WTC11 (cell line): ENCODE data around the gene EXOC4. TPM values are rescaled to one million over a fixed set of nuclear protein-coding genes. Genes with fewer than 3 reads are reported as not detected.
"Not testable (repeated sequence)": the region's sequence is repeated elsewhere in the genome, so short reads cannot be mapped to it uniquely, and the experiment has no call there.

Experiments used
- ATAC-seq: fragments of 200-7000 bp; cut with Tn5 transposase; 2 replicates; pipeline ENCODE4 v1.10.0; 2021; ENCODE audit warnings: mild to moderate bottlenecking, moderate library complexity
- CTCF ChIA-PET: fragments of 300-600 bp; sonication (Branson Sonifier 250); formaldehyde crosslinking; loops from one replicate; lab custom pipeline; 2021; ENCODE audit warnings: antibody characterized with exemption; lab: Charles Lee
- POLR2A ChIA-PET: fragments of 350-600 bp; sonication (Branson Sonifier 250); formaldehyde crosslinking; loops from one replicate; lab custom pipeline; 2021; ENCODE audit warnings: antibody characterized with exemption; lab: Charles Lee
- DNase-seq: peaks from one replicate; pipeline ENCODE4 v3.0.0; 2021; ENCODE audit warnings: low spot score
- H3K27ac Mint-ChIP-seq: 2 replicates; pipeline ENCODE4 v1.8.0; 2021; ENCODE audit warnings: mixed read lengths
- H3K27me3 Mint-ChIP-seq: 2 replicates; pipeline ENCODE4 v1.8.0; 2021; ENCODE audit warnings: low read depth, mild to moderate bottlenecking, moderate library complexity, mixed read lengths
- H3K36me3 Mint-ChIP-seq: 2 replicates; pipeline ENCODE4 v1.8.0; 2021; ENCODE audit warnings: mixed read lengths
- H3K4me1 Mint-ChIP-seq: 2 replicates; pipeline ENCODE4 v1.8.0; 2022; ENCODE audit warnings: mixed read lengths
- H3K4me3 Mint-ChIP-seq: 2 replicates; pipeline ENCODE4 v1.8.0; 2021; ENCODE audit warnings: mild to moderate bottlenecking, moderate library complexity, mixed read lengths
- H3K9me3 Mint-ChIP-seq: 2 replicates; pipeline ENCODE4 v1.8.0; 2021; ENCODE audit warnings: mixed read lengths
- ATF6 ChIP-seq: sonication (generic); formaldehyde crosslinking; IDR thresholded peaks from 2 replicates; pipeline ENCODE4 v1.8.1; 2023; ENCODE audit warnings: mild to moderate bottlenecking, missing genetic modification reagents
- CTCF ChIP-seq: fragments of 200-600 bp; IDR thresholded peaks from 2 replicates; pipeline ENCODE4 v1.8.0; 2022; ENCODE audit warnings: antibody characterized with exemption
- GTF2I ChIP-seq: fragments of 250-450 bp; sonication (Bioruptor Pico); conservative IDR thresholded peaks from 2 replicates; pipeline ENCODE4 v1.4.0; 2021; ENCODE audit warnings: mild to moderate bottlenecking
- HMGXB4 ChIP-seq: sonication (generic); formaldehyde crosslinking; IDR thresholded peaks from 2 replicates; pipeline ENCODE4 v1.8.1; 2023; ENCODE audit warnings: mild to moderate bottlenecking, moderate library complexity, missing genetic modification reagents
- NR2C2 ChIP-seq: sonication (generic); formaldehyde crosslinking; IDR thresholded peaks from 2 replicates; pipeline ENCODE4 v1.8.0; 2022; ENCODE audit warnings: mild to moderate bottlenecking, missing genetic modification reagents
- NR3C1 ChIP-seq: sonication (generic); formaldehyde crosslinking; conservative IDR thresholded peaks from 2 replicates; pipeline ENCODE4 v1.8.1; 2023; ENCODE audit warnings: low read depth, mild to moderate bottlenecking, missing genetic modification reagents
- PRRX2 ChIP-seq: fragments of 250-450 bp; sonication (Bioruptor Pico); IDR thresholded peaks from 2 replicates; pipeline ENCODE4 v1.8.0; 2021; ENCODE audit warnings: mild to moderate bottlenecking
- ZMAT4 ChIP-seq: fragments of 250-450 bp; sonication (Bioruptor Pico); IDR thresholded peaks from 2 replicates; pipeline ENCODE4 v1.9.0; 2021; ENCODE audit warnings: mild to moderate bottlenecking
- ZNF512 ChIP-seq: sonication (generic); formaldehyde crosslinking; IDR thresholded peaks from 2 replicates; pipeline ENCODE4 v1.8.1; 2022; ENCODE audit warnings: missing genetic modification reagents, borderline replicate concordance
- ZNF532 ChIP-seq: fragments of 250-450 bp; sonication (Bioruptor Pico); IDR thresholded peaks from 2 replicates; pipeline ENCODE4 v1.9.0; 2021; ENCODE audit warnings: mild to moderate bottlenecking, borderline replicate concordance
- ZSCAN18 ChIP-seq: fragments of 250-450 bp; sonication (Bioruptor Pico); IDR thresholded peaks from 2 replicates; pipeline ENCODE4 v2.1.2; 2022; ENCODE audit warnings: mild to moderate bottlenecking, moderate library complexity
- total RNA-seq: library from RNA; stranded (reverse); gene quantifications from 3 replicates; pipeline ENCODE4 v1.2.3, GENCODE V29; 2021

EXOC4 gene
- total RNA-seq, 1 experiment from 2014 or later, result 62.0 TPM

GRCh38 chr7:133993547-133993946, 740.7 kb downstream of the EXOC4 start:
- POLR2A ChIA-PET, result interaction anchor here (0.5 kb wide), 1 partner anchor 115 kb away, joined by 3 read pairs; no protein-coding TSS in a partner anchor
- no peaks in the 10 kb centered on the region for H3K27me3 Mint-ChIP-seq
- ATAC-seq, result no peak
- no peak overlapping the region for H3K27ac Mint-ChIP-seq
- no peak overlapping the region for H3K4me3 Mint-ChIP-seq
- no peak for DNase-seq
- H3K9me3 Mint-ChIP-seq, result peaks cover 3% of the 10 kb centered on the region
- no peak for TF ChIP-seq CTCF
- no peak for TF ChIP-seq ZMAT4 (CRISPR knock-in tag)
- TF ChIP-seq ATF6 (CRISPR knock-in tag), result no peak
- no peak for TF ChIP-seq NR2C2 (CRISPR knock-in tag)
- no peak for TF ChIP-seq ZSCAN18 (CRISPR knock-in tag)
- TF ChIP-seq HMGXB4, result no peak
- no peak for TF ChIP-seq ZNF532
- TF ChIP-seq NR3C1 (CRISPR knock-in tag), result no peak
- TF ChIP-seq GTF2I (CRISPR knock-in tag), result no peak
- no peak for TF ChIP-seq PRRX2
- no peak for TF ChIP-seq ZNF512 (CRISPR knock-in tag)
- no peaks in the 10 kb centered on the region for H3K36me3 Mint-ChIP-seq
- CTCF ChIA-PET, result no interaction called here
- peaks cover 8% of the 10 kb centered on the region for H3K4me1 Mint-ChIP-seq

- CTCF ChIA-PET, H3K27ac Mint-ChIP-seq, H3K36me3 Mint-ChIP-seq, H3K4me3 Mint-ChIP-seq, DNase-seq, H3K9me3 Mint-ChIP-seq, POLR2A ChIA-PET, H3K27me3 Mint-ChIP-seq, ATAC-seq, H3K4me1 Mint-ChIP-seq: not testable (repeated sequence)
These were observed 741.2 kb downstream of the EXOC4 start for GRCh38 chr7:133994100-133994499.
